H9 (cell line): ENCODE results near the gene ADGRL2. TPM values are rescaled to one million over a fixed set of nuclear protein-coding genes. Genes with fewer than 3 reads are reported as not detected.

ENCODE experiments used
- DNase-seq: peaks from one replicate; pipeline ENCODE4 v3.0.0-alpha.2; 2017
- H2AFZ ChIP-seq: one replicate; pipeline ENCODE4 v1.6.1; 2013; ENCODE audit warnings: mild to moderate bottlenecking, low read length, control low read depth, moderate library complexity
- H2AK5ac ChIP-seq: 2 replicates; pipeline ENCODE4 v1.6.1; 2013; ENCODE audit warnings: low read length, control low read depth, mixed read lengths; ENCODE audit not compliant: insufficient read length
- H2BK120ac ChIP-seq: one replicate; pipeline ENCODE4 v1.6.1; 2013; ENCODE audit warnings: low read depth, mild to moderate bottlenecking, low read length, control low read depth, inconsistent platforms; ENCODE audit not compliant: poor library complexity, severe bottlenecking
- H2BK12ac ChIP-seq: 2 replicates; pipeline ENCODE4 v1.6.1; 2013; ENCODE audit warnings: low read length, control low read depth, mixed read lengths, low read depth; ENCODE audit not compliant: insufficient read length
- H2BK15ac ChIP-seq: 2 replicates; pipeline ENCODE4 v1.6.1; 2013; ENCODE audit warnings: low read depth, low read length, control low read depth
- H2BK20ac ChIP-seq: one replicate; pipeline ENCODE4 v1.6.1; 2013; ENCODE audit warnings: low read depth, mild to moderate bottlenecking, low read length, control low read depth, inconsistent platforms; ENCODE audit not compliant: poor library complexity, severe bottlenecking
- H2BK5ac ChIP-seq: 2 replicates; pipeline ENCODE4 v1.6.1; 2013; ENCODE audit warnings: low read length, control low read depth, mixed read lengths; ENCODE audit not compliant: insufficient read length
- H3K14ac ChIP-seq: 2 replicates; pipeline ENCODE4 v1.6.1; 2013; ENCODE audit warnings: low read length, control low read depth; ENCODE audit not compliant: insufficient read depth
- H3K18ac ChIP-seq: 2 replicates; pipeline ENCODE4 v1.6.1; 2013; ENCODE audit warnings: low read depth, mild to moderate bottlenecking, mixed read lengths, low read length, control low read depth; ENCODE audit not compliant: insufficient read length
- H3K23ac ChIP-seq: 2 replicates; pipeline ENCODE4 v1.6.1; 2013; ENCODE audit warnings: low read length, control low read depth, mixed read lengths, low read depth; ENCODE audit not compliant: insufficient read length
- H3K23me2 ChIP-seq: 2 replicates; pipeline ENCODE4 v1.6.1; 2013; ENCODE audit warnings: low read depth, mild to moderate bottlenecking, mixed read lengths, low read length, control low read depth; ENCODE audit not compliant: insufficient read length, poor library complexity, severe bottlenecking
- H3K27ac ChIP-seq: 2 replicates; pipeline ENCODE4 v1.5.1; 2013; ENCODE audit warnings: low read length, control low read depth, mixed read lengths, low read depth; ENCODE audit not compliant: insufficient read length
- H3K27me3 ChIP-seq: 2 replicates; pipeline ENCODE4 v1.6.1; 2013; ENCODE audit warnings: low read length, control low read depth, inconsistent platforms; ENCODE audit not compliant: insufficient read depth
- H3K4ac ChIP-seq: 2 replicates; pipeline ENCODE4 v1.6.1; 2013; ENCODE audit warnings: low read depth, mild to moderate bottlenecking, control low read depth, inconsistent platforms, low read length, moderate library complexity
- H3K4me1 ChIP-seq: 2 replicates; pipeline ENCODE4 v1.6.1; 2013; ENCODE audit warnings: low read length, control low read depth, inconsistent platforms; ENCODE audit not compliant: insufficient read depth
- H3K4me2 ChIP-seq: 2 replicates; pipeline ENCODE4 v1.6.1; 2013; ENCODE audit warnings: low read length, control low read depth, mixed read lengths; ENCODE audit not compliant: insufficient read length, insufficient read depth
- H3K56ac ChIP-seq: 2 replicates; pipeline ENCODE4 v1.6.1; 2013; ENCODE audit warnings: low read depth, mild to moderate bottlenecking, mixed read lengths, low read length, control low read depth; ENCODE audit not compliant: insufficient read length
- H3K79me1 ChIP-seq: 2 replicates; pipeline ENCODE4 v1.6.1; 2013; ENCODE audit warnings: low read depth, mild to moderate bottlenecking, moderate library complexity, low read length, control low read depth, inconsistent platforms; ENCODE audit not compliant: insufficient read depth, poor library complexity, severe bottlenecking
- H3K79me2 ChIP-seq: 2 replicates; pipeline ENCODE4 v1.6.1; 2013; ENCODE audit warnings: low read length, control low read depth, inconsistent platforms; ENCODE audit not compliant: insufficient read depth
- H3K9ac ChIP-seq: 2 replicates; pipeline ENCODE4 v1.6.1; 2013; ENCODE audit warnings: low read length, control low read depth, mixed read lengths; ENCODE audit not compliant: insufficient read length; ENCODE audit errors: extremely low read depth
- H3K9me3 ChIP-seq: one replicate; pipeline ENCODE4 v1.6.1; 2013; ENCODE audit warnings: low read depth, low read length, inconsistent platforms; ENCODE audit not compliant: control insufficient read depth
- H3T11ph ChIP-seq: one replicate; pipeline ENCODE4 v1.6.1; 2013; ENCODE audit warnings: mild to moderate bottlenecking, low read length, control low read depth, inconsistent platforms
- H4K20me1 ChIP-seq: one replicate; pipeline ENCODE4 v1.6.1; 2013; ENCODE audit not compliant: control insufficient read depth, insufficient read length, insufficient read depth
- H4K5ac ChIP-seq: 2 replicates; pipeline ENCODE4 v1.6.1; 2013; ENCODE audit warnings: low read depth, mild to moderate bottlenecking, mixed read lengths, low read length, control low read depth; ENCODE audit not compliant: insufficient read length
- H4K8ac ChIP-seq: replicated peaks from 2 replicates; pipeline ENCODE4 v1.6.1; 2013; ENCODE audit warnings: low read length, control low read depth, mixed read lengths, low read depth; ENCODE audit not compliant: insufficient read length
- H4K91ac ChIP-seq: 2 replicates; pipeline ENCODE4 v1.6.1; 2013; ENCODE audit warnings: low read depth, mild to moderate bottlenecking, moderate library complexity, mixed read lengths, low read length, control low read depth; ENCODE audit not compliant: insufficient read length
- H3K27ac Mint-ChIP-seq, 3 experiments: 2 replicates in 2 of 3; 3 replicates in 1 of 3; pipeline ENCODE4 v1.8.0; 2020 to 2021; ENCODE audit warnings: mixed read lengths in 3 of 3, mild to moderate bottlenecking in 1 of 3, moderate library complexity in 1 of 3
- H3K27me3 Mint-ChIP-seq: 2 replicates; pipeline ENCODE4 v1.8.0; 2021; ENCODE audit warnings: low read depth, mild to moderate bottlenecking, moderate library complexity, mixed read lengths
- H3K36me3 Mint-ChIP-seq, 3 experiments: 2 replicates in 2 of 3; 3 replicates in 1 of 3; pipeline ENCODE4 v1.8.0; 2020 to 2021; ENCODE audit warnings: low read depth in 3 of 3, mixed read lengths in 3 of 3; ENCODE audit not compliant: insufficient read depth in 1 of 3
- H3K4me1 Mint-ChIP-seq, 2 experiments: 2 replicates each; pipeline ENCODE4 v1.8.0; 2020; ENCODE audit warnings: mixed read lengths in 2 of 2
- H3K4me3 Mint-ChIP-seq, 2 experiments: 2 replicates in 1 of 2; 3 replicates in 1 of 2; pipeline ENCODE4 v1.8.0; 2020 to 2021; ENCODE audit warnings: mild to moderate bottlenecking in 2 of 2, mixed read lengths in 2 of 2, moderate library complexity in 1 of 2
- H3K9me3 Mint-ChIP-seq, 2 experiments: 2 replicates in 1 of 2; 3 replicates in 1 of 2; pipeline ENCODE4 v1.8.0; 2020; ENCODE audit warnings: mild to moderate bottlenecking in 2 of 2, mixed read lengths in 2 of 2, moderate library complexity in 1 of 2
- WGBS: extraction: QIAGEN DNeasy Blood & Tissue Kit; methylation state at CpG from one replicate; pipeline ENCODE4 v1.1.7; 2013; ENCODE audit warnings: missing lambda C conversion rate, low lambda C conversion rate, mixed read lengths; ENCODE audit not compliant: insufficient read length; ENCODE audit errors: extremely low coverage; 5-methylcytosine and 5-hydroxymethylcytosine counted together
- total RNA-seq: library from RNA; stranded (reverse); gene quantifications from 2 replicates; pipeline ENCODE4 v1.2.1, GENCODE V29; 2021
- TF ChIP-seq, protein P1 (sequence below): fragments of 200-600 bp; sonication (generic); conservative IDR thresholded peaks from 3 replicates; pipeline ENCODE4 v1.8.0; 2021; ENCODE audit warnings: antibody characterized with exemption, mild to moderate bottlenecking

The ADGRL2 gene
- total RNA-seq, 1 experiment from 2014 or later = 119 TPM

DNA sequence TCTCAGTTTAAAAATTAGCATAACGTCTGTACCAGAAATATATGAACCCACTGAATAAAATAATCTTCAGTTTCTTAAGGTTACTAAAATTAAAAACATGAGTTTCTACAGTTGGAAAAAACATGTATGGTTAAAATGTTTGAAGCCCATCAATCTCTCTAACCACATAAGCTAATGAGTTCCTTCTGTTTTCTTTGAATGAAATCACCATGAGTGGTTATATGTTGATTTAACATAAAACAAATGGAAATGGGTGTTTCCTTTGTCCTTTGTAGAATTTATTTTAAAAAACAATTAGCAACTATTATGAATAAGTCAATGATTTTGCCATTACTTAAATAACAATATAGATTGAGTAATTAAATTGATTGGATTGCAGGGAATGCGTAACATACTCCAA, 3.0 kb upstream of the ADGRL2 start:
- H3T11ph ChIP-seq = no peak overlapping the region
- TF ChIP-seq, protein P1, sequence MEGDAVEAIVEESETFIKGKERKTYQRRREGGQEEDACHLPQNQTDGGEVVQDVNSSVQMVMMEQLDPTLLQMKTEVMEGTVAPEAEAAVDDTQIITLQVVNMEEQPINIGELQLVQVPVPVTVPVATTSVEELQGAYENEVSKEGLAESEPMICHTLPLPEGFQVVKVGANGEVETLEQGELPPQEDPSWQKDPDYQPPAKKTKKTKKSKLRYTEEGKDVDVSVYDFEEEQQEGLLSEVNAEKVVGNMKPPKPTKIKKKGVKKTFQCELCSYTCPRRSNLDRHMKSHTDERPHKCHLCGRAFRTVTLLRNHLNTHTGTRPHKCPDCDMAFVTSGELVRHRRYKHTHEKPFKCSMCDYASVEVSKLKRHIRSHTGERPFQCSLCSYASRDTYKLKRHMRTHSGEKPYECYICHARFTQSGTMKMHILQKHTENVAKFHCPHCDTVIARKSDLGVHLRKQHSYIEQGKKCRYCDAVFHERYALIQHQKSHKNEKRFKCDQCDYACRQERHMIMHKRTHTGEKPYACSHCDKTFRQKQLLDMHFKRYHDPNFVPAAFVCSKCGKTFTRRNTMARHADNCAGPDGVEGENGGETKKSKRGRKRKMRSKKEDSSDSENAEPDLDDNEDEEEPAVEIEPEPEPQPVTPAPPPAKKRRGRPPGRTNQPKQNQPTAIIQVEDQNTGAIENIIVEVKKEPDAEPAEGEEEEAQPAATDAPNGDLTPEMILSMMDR = no peak
- no peak for DNase-seq
- H3K18ac ChIP-seq = no peak overlapping the region
- WGBS = no CpG with 5 or more reads among the region's 2 CpGs
- no peak overlapping the region for H3K56ac ChIP-seq
- Mint-ChIP-seq H3K36me3 (peaks cover 0 to 1% (median 0%) of the 10 kb centered on the region in 3 experiments; a peak in 1 of 7 replicates), H3K4me3 (no peak overlapping the region), H3K9me3 (peaks cover 0 to 2% of the 10 kb centered on the region in 2 experiments; a peak in 2 of 5 replicates), H3K27me3 (no peaks in the 10 kb centered on the region), H3K27ac (no peak overlapping the region), H3K4me1 (peaks cover 28 to 29% of the 10 kb centered on the region in 2 experiments)
- H2AK5ac ChIP-seq = no peak overlapping the region
- no peaks in the 10 kb centered on the region; the same call in 1 of the 2 replicates for H3K4me1 ChIP-seq
- no peaks in the 10 kb centered on the region for H4K20me1 ChIP-seq
- no peak overlapping the region for H2BK120ac ChIP-seq
- H3K23ac ChIP-seq = no peak overlapping the region
- H3K79me1 ChIP-seq = no peaks in the 10 kb centered on the region
- no peak overlapping the region for H3K4ac ChIP-seq
- no peaks in the 10 kb centered on the region for H3K9me3 ChIP-seq
- no peak overlapping the region for H2BK12ac ChIP-seq
- H3K79me2 ChIP-seq = peaks cover 6% of the 10 kb centered on the region; the same call in 1 of the 2 replicates
- no peak overlapping the region for H2BK5ac ChIP-seq
- no peaks in the 10 kb centered on the region for H3K27me3 ChIP-seq
- no peak overlapping the region for H2AFZ ChIP-seq
- H3K27ac ChIP-seq = no peak overlapping the region
- no peak overlapping the region for H2BK20ac ChIP-seq
- H3K4me2 ChIP-seq = no peak overlapping the region
- H3K14ac ChIP-seq = no peak overlapping the region
- H4K91ac ChIP-seq = no peak overlapping the region
- no peak overlapping the region for H4K5ac ChIP-seq
- H4K8ac ChIP-seq = no peak overlapping the region
- H3K23me2 ChIP-seq = peaks cover 4% of the 10 kb centered on the region
- no peak overlapping the region for H3K9ac ChIP-seq
- H2BK15ac ChIP-seq = no peak overlapping the region
